Lower leg skin (tissue), 4 donors: ENCODE results near the gene MED29. TPM values are rescaled to one million over a fixed set of nuclear protein-coding genes. Genes with fewer than 3 reads are reported as not detected.

ENCODE experiments used
- DNase-seq, 2 donors: peaks; one replicate each; pipeline ENCODE4 v3.0.0-alpha.2; 2019; ENCODE audit warnings: low spot score in 2 of 2
- H3K4me3 ChIP-seq: fragments of 200-600 bp; sonication (generic); 2 replicates; pipeline ENCODE4 v1.5.1; 2017; ENCODE audit warnings: mild to moderate bottlenecking, low read depth; ENCODE audit not compliant: poor library complexity, severe bottlenecking
- POLR2A ChIP-seq, 2 donors: fragments of 450-650 bp; IDR thresholded peaks; one replicate each; pipeline ENCODE4 v1.6.1; 2016 to 2017; ENCODE audit warnings: antibody characterized with exemption in 2 of 2, mild to moderate bottlenecking in 1 of 2, moderate library complexity in 1 of 2
- WGBS, 2 donors: methylation state at CpG; one replicate each; pipeline ENCODE4 v1.1.5; 2018; 5-methylcytosine and 5-hydroxymethylcytosine counted together
- intact Hi-C: fragments of 100-400 bp; cut with DNase I; formaldehyde crosslinking; loops from one replicate; pipeline ENCODE4 v1.15.0; 2023; ENCODE audit warnings: low total_unique reads
- total RNA-seq, 4 donors: library from RNA; depleted of rRNA; stranded (reverse); fragments of >200 nt; gene quantifications; one replicate each; pipeline ENCODE4 v1.1.0, GENCODE V29; 2016
- TF ChIP-seq, protein P1 (sequence below), 3 donors: fragments of 450-650 bp; IDR thresholded peaks; one replicate each; pipeline ENCODE4 v1.5.1; 2016; ENCODE audit warnings: antibody characterized with exemption in 3 of 3, mild to moderate bottlenecking in 3 of 3, moderate library complexity in 2 of 3

Gene MED29
- total RNA-seq, 4 donors from 2014 or later: 30.3 to 35.8 (median 33.3) TPM

DNA sequence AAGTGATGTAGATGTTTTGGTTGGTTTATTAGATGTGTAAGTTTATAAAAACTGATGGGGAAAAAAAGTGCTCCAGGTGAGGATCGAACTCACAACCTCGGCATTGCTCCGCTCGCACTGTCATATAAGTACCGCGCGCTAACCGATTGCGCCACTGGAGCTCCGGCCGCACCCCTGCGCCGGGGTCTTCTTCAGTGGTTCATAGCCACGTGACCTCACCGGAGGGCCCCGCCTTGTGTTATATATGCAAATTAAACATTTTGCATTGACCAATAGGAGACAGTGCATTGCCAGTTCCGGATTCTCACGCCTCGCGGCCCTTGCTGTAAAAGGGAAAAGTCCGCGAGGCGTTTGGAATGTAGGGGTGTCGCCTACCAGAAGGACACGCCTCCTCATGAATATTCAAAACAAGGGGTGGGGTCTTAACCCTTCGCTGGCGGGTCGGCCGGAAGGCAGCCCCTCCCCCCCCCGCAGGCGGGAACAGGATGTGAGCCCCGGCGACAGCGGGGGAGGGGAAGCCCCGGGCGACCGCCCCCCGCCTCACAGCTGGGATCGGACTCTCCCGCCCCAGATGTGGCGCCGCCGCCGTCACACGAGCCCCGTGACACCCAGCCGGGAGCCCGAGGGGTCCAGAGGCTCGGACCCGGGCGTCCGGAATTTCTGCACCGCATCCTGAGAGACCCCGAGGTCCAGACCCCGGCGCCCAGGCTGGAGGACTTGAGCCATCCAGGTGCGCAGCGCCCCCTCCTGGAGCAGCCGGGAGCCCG, 21.1 kb downstream of the MED29 start, which contains the start of gene PLEKHG2:
PLEKHG2 (plus strand) TSS at position 570 of the 767 bp plus-strand sequence. CDS start 1,418 bp downstream, outside the sequence.
- TF ChIP-seq POLR2A (IDR thresholded peaks at IDR 0.05): peak in 1 of 2 donors; percentile 80
- TF ChIP-seq, protein P1, sequence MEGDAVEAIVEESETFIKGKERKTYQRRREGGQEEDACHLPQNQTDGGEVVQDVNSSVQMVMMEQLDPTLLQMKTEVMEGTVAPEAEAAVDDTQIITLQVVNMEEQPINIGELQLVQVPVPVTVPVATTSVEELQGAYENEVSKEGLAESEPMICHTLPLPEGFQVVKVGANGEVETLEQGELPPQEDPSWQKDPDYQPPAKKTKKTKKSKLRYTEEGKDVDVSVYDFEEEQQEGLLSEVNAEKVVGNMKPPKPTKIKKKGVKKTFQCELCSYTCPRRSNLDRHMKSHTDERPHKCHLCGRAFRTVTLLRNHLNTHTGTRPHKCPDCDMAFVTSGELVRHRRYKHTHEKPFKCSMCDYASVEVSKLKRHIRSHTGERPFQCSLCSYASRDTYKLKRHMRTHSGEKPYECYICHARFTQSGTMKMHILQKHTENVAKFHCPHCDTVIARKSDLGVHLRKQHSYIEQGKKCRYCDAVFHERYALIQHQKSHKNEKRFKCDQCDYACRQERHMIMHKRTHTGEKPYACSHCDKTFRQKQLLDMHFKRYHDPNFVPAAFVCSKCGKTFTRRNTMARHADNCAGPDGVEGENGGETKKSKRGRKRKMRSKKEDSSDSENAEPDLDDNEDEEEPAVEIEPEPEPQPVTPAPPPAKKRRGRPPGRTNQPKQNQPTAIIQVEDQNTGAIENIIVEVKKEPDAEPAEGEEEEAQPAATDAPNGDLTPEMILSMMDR (IDR thresholded peaks at IDR 0.05): no peak
- 0% methylated on average over 40 to 41 of the region's 60 CpGs for WGBS, 2 donors
- peak within 1 kb of the TSS; percentile 68 for H3K4me3 ChIP-seq
- peak; percentile 99 to 100 for DNase-seq
- intact Hi-C loops: no loop called here

DNA sequence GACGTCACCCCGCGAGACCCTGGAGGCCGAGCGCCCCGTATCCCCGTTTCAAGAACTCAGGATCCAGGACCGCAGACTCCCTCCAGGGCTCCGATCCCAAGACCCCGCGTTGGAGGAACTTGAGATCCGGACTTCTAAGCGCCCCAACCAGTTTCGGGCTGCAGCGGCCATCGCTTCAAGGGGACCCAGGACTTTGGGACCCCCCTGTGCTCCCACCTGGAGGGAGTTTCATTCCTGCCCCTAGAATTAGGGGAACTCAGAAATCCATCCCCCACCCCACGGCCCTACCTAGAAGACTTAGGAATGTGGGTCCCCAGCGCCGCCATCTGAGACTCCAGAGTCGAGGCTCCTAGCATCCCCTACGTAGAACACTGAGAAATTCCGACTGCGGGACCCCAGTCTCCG, 21.7 kb downstream of the MED29 start:
- H3K4me3 ChIP-seq: peak overlapping the region; percentile 68
- intact Hi-C loops: no loop called here
- no peak for TF ChIP-seq POLR2A (IDR thresholded peaks at IDR 0.05)
- TF ChIP-seq, protein P1 (IDR thresholded peaks at IDR 0.05): peak in 1 of 3 donors; percentile 70
- WGBS, 2 donors: 0 to 1% methylated on average over 7 to 18 of the region's 24 CpGs
- DNase-seq: peak; percentile 87 to 93

DNA sequence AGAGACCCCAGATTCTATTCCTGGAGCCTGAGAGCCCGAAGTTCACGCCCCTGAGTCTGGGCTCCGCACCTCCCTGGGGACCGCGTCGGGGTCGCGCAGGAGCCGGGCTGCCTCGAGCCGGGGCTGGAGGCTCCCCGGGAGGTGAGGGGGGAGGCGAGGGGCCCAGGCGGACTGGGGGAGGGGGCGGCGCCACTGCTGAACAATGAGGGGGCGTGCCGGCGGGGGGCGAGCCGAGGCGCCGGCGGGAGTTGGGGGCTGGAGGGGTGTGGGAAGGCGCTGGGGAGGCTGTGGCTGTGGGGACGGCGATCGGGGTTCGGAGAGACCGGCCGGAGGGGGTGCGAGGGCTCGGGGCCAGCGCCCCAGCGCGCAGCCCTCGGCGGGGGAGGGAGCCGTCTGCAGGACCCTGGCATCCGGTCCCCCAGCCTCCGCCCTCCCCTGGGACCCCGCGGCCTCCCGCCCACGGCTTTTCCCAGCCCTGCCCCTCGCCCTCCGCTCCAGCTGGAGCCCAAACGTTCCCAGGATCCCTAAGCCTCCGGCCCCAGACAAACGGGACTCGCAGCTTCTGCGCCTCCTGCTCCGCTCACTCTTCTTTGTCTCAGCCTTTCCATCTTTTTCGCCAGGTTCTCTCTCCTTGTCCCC, 22.2 kb downstream of the MED29 start:
- WGBS, 2 donors: 1 to 2% methylated on average over 30 to 42 of the region's 54 CpGs
- peak overlapping the region; percentile 68 for H3K4me3 ChIP-seq
- DNase-seq: peak; percentile 59 to 95
- TF ChIP-seq POLR2A (IDR thresholded peaks at IDR 0.05): no peak
- TF ChIP-seq, protein P1 (IDR thresholded peaks at IDR 0.05): no peak
- intact Hi-C loops: no loop called here

DNA sequence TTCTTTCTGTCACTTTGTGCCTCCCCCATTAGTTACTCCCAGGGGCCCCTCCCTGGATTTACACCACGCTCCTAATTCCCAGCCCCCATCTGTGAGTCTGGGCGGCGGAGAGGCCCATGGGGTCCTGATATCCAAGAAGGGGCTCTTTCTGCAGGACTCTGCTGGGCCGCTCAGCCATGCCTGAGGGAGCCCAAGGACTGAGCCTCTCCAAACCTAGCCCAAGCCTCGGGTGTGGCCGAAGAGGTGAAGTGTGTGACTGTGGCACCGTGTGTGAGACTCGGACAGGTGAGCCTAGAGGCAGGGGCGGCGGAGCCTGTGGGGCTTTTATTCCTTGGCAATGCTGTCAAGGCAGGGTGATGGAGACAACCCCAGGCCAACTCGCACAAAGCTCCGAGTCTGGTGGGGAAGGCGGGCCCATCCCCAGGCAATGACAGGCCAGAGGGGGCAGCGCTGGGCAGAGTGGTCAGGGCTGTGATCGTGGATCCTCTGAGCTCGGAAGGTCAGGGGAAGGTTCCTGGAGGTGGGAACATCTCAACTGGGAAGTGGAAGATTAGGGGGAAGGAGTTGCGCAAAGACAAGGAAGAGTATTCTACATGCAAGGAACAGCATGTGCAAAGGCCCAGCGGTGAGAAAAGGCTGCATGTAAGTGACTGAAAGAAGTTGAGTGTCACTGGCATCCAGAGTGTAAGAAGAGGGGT, 22.9 kb downstream of the MED29 start:
- H3K4me3 ChIP-seq: peak overlapping the region; percentile 68
- WGBS, 2 donors: 53 to 55% methylated on average over 18 of the region's 18 CpGs
- intact Hi-C loops: no loop called here
- peak; percentile 42 to 92 for DNase-seq
- TF ChIP-seq, protein P1 (IDR thresholded peaks at IDR 0.05): no peak
- TF ChIP-seq POLR2A (IDR thresholded peaks at IDR 0.05): no peak

DNA sequence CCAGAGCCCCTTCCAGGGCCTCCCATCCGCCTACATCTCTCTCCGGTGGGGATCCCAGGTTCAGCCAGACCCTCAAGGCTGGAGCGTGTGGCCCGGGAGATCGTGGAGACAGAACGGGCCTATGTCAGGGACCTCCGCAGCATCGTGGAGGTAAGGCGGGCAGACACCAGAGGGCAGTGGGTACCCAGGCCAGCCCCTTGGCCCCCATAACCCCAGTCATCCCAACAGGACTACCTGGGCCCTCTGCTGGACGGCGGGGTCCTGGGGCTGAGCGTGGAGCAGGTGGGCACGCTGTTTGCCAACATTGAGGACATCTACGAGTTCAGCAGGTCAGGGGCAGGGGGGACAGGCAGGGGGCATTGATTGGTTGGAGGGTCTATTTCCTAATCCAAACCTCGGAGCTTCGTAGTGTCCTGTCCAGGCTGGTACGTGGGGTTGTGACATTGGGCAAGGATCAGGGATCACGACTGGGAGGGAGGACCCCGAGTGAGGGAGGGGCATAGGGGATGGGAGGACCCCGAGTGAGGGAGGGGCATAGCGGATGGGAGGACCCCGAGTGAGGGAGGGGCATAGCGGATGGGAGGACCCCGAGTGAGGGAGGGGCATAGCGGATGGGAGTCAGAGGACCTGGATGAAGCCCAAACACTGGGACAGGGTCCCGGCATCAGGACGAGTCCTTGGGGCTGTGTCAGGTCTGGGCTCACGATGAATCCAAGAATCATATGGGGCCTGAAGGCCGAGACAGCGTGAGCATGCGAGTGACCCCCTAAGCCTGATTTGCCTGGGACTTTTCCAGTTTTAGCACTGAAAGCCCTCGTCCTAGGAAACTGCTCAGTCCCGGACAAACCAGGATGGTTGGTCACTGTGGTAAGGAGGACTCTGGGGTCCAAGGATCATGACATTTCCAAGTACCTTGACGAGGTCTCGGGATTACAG, 24.2 kb downstream of the MED29 start:
- H3K4me3 ChIP-seq: no peak overlapping the region
- WGBS, 2 donors: 70 to 73% methylated on average over 29 to 35 of the region's 35 CpGs
- DNase-seq: no peak
- intact Hi-C loops: no loop called here
- no peak for TF ChIP-seq POLR2A (IDR thresholded peaks at IDR 0.05)
- TF ChIP-seq, protein P1 (IDR thresholded peaks at IDR 0.05): no peak
